ENCODE data around the gene IGLL5.
"Not testable (repeated sequence)": the region's sequence is repeated elsewhere in the genome, so short reads cannot be mapped to it uniquely, and the experiment has no call there.

The IGLL5 gene

GRCh38 chr22:22894740-22895731, 7.4 kb downstream of the IGLL5 start:
- no peak overlapping the region for H3K4me3 ChIP-seq (ENCODE audit: low read depth in 1 of 2, low read length in 1 of 2)
- no peaks in the 10 kb centered on the region for H3K9me3 ChIP-seq
- no peak overlapping the region for H3K27ac ChIP-seq
- no peaks in the 10 kb centered on the region for H3K4me1 ChIP-seq (ENCODE audit: control insufficient read depth in 1 of 2, insufficient read depth in 1 of 2, low read depth in 1 of 2, low read length in 1 of 2)
- no peaks in the 10 kb centered on the region for H3K36me3 ChIP-seq
- TF ChIP-seq CTCF (IDR thresholded peaks at IDR 0.05): no peak
- no peaks in the 10 kb centered on the region for H3K27me3 ChIP-seq

GRCh38 chr22:22895776-22896445, 8.3 kb downstream of the IGLL5 start:
- H3K27ac ChIP-seq: no peak overlapping the region
- no peaks in the 10 kb centered on the region for H3K36me3 ChIP-seq
- no peak overlapping the region for H3K4me3 ChIP-seq (ENCODE audit: low read depth in 1 of 2, low read length in 1 of 2)
- H3K4me1 ChIP-seq (ENCODE audit: control insufficient read depth in 1 of 2, insufficient read depth in 1 of 2, low read depth in 1 of 2, low read length in 1 of 2): no peaks in the 10 kb centered on the region
- TF ChIP-seq CTCF (IDR thresholded peaks at IDR 0.05): no peak
- H3K27me3 ChIP-seq: no peaks in the 10 kb centered on the region
- no peaks in the 10 kb centered on the region for H3K9me3 ChIP-seq

GRCh38 chr22:22896601-22897000, 9.0 kb downstream of the IGLL5 start:
- Histone ChIP-seq H3K9me3 (no peaks in the 10 kb centered on the region), H3K4me3 (ENCODE audit: low read depth in 1 of 2, low read length in 1 of 2) (no peak overlapping the region), H3K4me1 (ENCODE audit: control insufficient read depth in 1 of 2, insufficient read depth in 1 of 2, low read depth in 1 of 2, low read length in 1 of 2) (no peaks in the 10 kb centered on the region), H3K27ac (no peak overlapping the region), H3K36me3 (no peaks in the 10 kb centered on the region), H3K27me3 (no peaks in the 10 kb centered on the region)
- no peak for TF ChIP-seq CTCF (IDR thresholded peaks at IDR 0.05)

- H3K36me3 ChIP-seq: no peaks in the 10 kb centered on the region
- no peaks in the 10 kb centered on the region for H3K27me3 ChIP-seq
- no peak overlapping the region for H3K27ac ChIP-seq
- H3K4me3 ChIP-seq (ENCODE audit: low read depth in 1 of 2, low read length in 1 of 2): no peak overlapping the region
- TF ChIP-seq CTCF (IDR thresholded peaks at IDR 0.05): no peak
- no peaks in the 10 kb centered on the region for H3K9me3 ChIP-seq
- no peaks in the 10 kb centered on the region for H3K4me1 ChIP-seq (ENCODE audit: control insufficient read depth in 1 of 2, insufficient read depth in 1 of 2, low read depth in 1 of 2, low read length in 1 of 2)
These were observed 9.5 kb downstream of the IGLL5 start for GRCh38 chr22:22897091-22897490.

- no peak for TF ChIP-seq CTCF (IDR thresholded peaks at IDR 0.05)
- no peaks in the 10 kb centered on the region for H3K36me3 ChIP-seq
- no peaks in the 10 kb centered on the region for H3K27me3 ChIP-seq
- H3K4me1 ChIP-seq (ENCODE audit: control insufficient read depth in 1 of 2, insufficient read depth in 1 of 2, low read depth in 1 of 2, low read length in 1 of 2): no peaks in the 10 kb centered on the region
- no peak overlapping the region for H3K27ac ChIP-seq
- no peak overlapping the region for H3K4me3 ChIP-seq (ENCODE audit: low read depth in 1 of 2, low read length in 1 of 2)
- no peaks in the 10 kb centered on the region for H3K9me3 ChIP-seq
These were observed 10.3 kb downstream of the IGLL5 start for GRCh38 chr22:22897947-22898346.

GRCh38 chr22:22898411-22898950, 10.9 kb downstream of the IGLL5 start:
- H3K4me3 ChIP-seq (ENCODE audit: low read depth in 1 of 2, low read length in 1 of 2); H3K27me3 ChIP-seq; H3K4me1 ChIP-seq (ENCODE audit: control insufficient read depth in 1 of 2, insufficient read depth in 1 of 2, low read depth in 1 of 2, low read length in 1 of 2): not testable (repeated sequence)

GRCh38 chr22:22899342-22900080, 11.9 kb downstream of the IGLL5 start:
- not testable (repeated sequence) for H3K4me3 ChIP-seq (ENCODE audit: low read depth in 1 of 2, low read length in 1 of 2); H3K36me3 ChIP-seq; H3K27me3 ChIP-seq; H3K4me1 ChIP-seq (ENCODE audit: control insufficient read depth in 1 of 2, insufficient read depth in 1 of 2, low read depth in 1 of 2, low read length in 1 of 2); H3K9me3 ChIP-seq; H3K27ac ChIP-seq

More at GRCh38 chr22:22898411-22898950, 10.9 kb downstream of the IGLL5 start:
- not testable (repeated sequence) for H3K9me3 ChIP-seq, H3K27ac ChIP-seq, H3K36me3 ChIP-seq
